Measurements from ENCODE around the gene NOP16.

NOP16 gene

DNA sequence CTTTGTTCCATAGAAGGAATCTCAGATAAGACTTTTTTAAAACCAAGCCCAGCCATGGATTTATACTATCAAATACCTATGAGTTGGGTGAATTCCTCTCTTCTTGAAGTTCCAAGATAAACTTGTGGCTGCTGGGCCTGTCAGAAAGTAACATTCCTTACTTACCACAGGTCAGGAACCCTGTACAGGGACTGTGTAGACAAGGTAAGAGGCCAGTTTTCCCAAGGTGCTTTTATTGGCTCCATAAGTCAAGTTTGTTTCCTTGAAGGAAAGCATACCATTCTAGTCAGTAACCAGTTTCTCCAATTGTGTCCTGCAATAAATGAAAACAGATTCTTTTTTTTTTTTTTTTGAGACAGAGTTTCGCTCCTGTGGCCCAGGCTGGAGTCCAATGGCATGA, 36.7 kb upstream of the NOP16 start:
- TF ChIP-seq CTCF (conservative IDR thresholded peaks at IDR 0.05; ENCODE audit: low read length) = no peak
- DNase-seq (ENCODE audit: low read depth) = no peak
- H3K4me3 ChIP-seq (ENCODE audit: low read length) = no peak overlapping the region

DNA sequence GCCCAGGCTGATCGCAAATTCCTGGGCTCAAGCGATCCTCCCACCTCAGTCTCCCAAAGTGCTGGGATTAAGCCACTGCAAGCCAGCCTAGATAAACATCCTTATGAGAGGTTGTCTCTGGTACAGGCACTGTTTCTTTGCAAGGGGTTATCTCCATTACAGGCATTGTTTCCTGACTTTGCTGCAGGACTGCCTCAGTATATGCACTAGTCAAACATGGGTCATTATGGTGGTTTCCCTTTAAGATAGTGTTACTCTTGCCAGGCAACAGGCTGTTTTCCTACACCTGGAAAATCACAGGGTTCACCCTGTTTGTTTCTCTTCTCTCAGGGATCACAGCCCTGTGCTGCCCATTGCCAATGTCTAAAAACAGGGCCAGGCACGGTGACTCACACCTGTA, 35.8 kb upstream of the NOP16 start:
- no peak for TF ChIP-seq CTCF (conservative IDR thresholded peaks at IDR 0.05; ENCODE audit: low read length)
- DNase-seq (ENCODE audit: low read depth) = no peak
- no peak overlapping the region for H3K4me3 ChIP-seq (ENCODE audit: low read length)

- no peak for TF ChIP-seq CTCF (conservative IDR thresholded peaks at IDR 0.05; ENCODE audit: low read length)
- H3K4me3 ChIP-seq (ENCODE audit: low read length) = no peak overlapping the region
- no peak for DNase-seq (ENCODE audit: low read depth)
These were observed 32.7 kb upstream of the NOP16 start for GRCh38 chr5:176420972-176421544.

GRCh38 chr5:176420086-176420485, 31.7 kb upstream of the NOP16 start:
- no peak for TF ChIP-seq CTCF (conservative IDR thresholded peaks at IDR 0.05; ENCODE audit: low read length)
- no peak overlapping the region for H3K4me3 ChIP-seq (ENCODE audit: low read length)
- DNase-seq (ENCODE audit: low read depth) = no peak

GRCh38 chr5:176418251-176418650, 29.9 kb upstream of the NOP16 start:
- DNase-seq (ENCODE audit: low read depth) = no peak
- no peak for TF ChIP-seq CTCF (conservative IDR thresholded peaks at IDR 0.05; ENCODE audit: low read length)
- H3K4me3 ChIP-seq (ENCODE audit: low read length) = no peak overlapping the region

DNA sequence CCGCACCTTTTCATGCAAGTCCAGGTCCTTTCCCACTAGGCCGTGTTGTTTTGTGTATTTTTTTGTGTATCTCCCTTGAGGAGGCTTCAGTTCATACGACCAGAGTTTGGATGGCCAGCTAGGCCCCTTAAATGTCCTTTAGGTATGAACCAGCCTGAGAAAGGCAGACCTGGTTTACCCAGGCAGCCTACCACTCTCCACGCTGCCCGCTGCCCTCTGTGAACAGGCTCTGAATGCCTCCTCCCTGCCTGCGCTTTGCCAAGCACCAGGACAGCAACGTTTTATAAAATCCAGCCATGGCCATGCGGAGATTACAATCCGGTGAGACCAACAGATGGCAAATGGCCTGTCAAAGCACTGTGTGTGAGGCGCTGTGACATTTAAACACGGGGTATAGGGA, 28.6 kb upstream of the NOP16 start:
- DNase-seq (ENCODE audit: low read depth) = no peak
- no peak for TF ChIP-seq CTCF (conservative IDR thresholded peaks at IDR 0.05; ENCODE audit: low read length)
- H3K4me3 ChIP-seq (ENCODE audit: low read length) = peak overlapping the region; percentile 51

DNA sequence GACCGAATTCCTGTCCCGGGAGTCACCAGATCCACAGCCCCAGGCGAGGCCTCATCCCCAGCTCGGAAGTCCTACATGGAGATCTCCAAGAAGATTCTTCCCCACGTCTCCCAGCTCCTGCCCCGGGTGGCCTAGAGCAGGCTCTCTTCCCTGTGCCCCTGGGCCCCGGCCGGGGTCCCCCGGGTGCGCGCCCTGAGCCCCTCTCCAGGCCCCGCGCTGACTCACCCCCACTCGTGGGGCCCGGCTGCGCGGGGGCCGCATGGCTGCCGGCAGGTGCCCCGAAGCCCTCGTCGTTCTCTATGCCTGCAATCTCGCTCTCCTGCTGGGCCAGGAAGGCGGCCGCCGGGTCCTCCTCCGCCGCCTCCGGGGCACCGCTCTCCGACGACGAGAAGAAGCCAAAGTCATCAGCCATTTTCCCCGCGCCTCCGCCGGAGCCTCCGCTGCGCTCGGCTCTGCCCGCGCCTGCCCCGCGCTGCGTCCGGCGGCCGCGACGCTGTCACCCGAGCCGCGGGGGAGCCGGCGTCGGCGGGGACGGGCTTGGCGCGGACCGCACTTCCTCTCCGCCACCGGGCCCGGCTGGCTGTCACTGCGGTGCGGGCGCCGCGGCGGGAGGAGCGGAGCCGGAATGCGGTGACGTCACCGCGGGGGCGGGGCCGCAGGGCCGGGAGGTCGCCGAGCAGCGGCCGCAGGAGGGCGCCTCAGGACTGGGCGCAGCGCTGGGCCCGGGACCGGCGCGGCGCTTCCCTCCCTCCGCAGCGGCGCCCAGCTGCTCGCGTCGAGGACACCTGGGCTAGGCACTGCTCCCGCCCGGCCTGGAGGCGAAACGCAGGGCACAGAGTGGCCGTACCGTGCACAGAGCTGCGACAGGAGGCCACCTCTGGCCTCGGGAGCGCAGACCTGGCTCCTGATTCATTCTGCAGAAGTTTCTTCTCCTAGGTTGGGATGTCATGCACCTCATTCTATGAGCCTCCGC, 27.8 kb upstream of the NOP16 start, which contains the start of gene CLTB:
Gene CLTB, minus strand, starts transcription at position 588 of the 973 bp plus-strand sequence. Its CDS starts 176 bp downstream, at position 412.
- H3K4me3 ChIP-seq (ENCODE audit: low read length) = peak within 1 kb of the TSS; percentile 82
- peak; percentile 79 for DNase-seq (ENCODE audit: low read depth)
- TF ChIP-seq CTCF (conservative IDR thresholded peaks at IDR 0.05; ENCODE audit: low read length) = peak; percentile 21; the same call in 1 of the 2 replicates
